DND-41 (cell line): ENCODE measurements around the gene ACSF3.

ENCODE experiments used
- ATAC-seq: fragments of 200-7000 bp; cut with Tn5 transposase; 3 replicates; pipeline ENCODE4 v1.9.1; 2021; ENCODE audit warnings: low read depth; ENCODE audit not compliant: insufficient read depth
- DNase-seq: peaks from one replicate; pipeline ENCODE4 v3.0.0-alpha.2; 2020
- H2AFZ ChIP-seq: 2 replicates; pipeline ENCODE4 v1.6.0; 2012; ENCODE audit warnings: low read depth, low read length
- H3K27ac ChIP-seq: 2 replicates; pipeline ENCODE4 v1.5.1; 2012; ENCODE audit warnings: low read length, inconsistent platforms
- H3K27me3 ChIP-seq: fragments of 200-600 bp; sonication (generic); 2 replicates; pipeline ENCODE4 v1.6.0; 2012; ENCODE audit warnings: low read length, mild to moderate bottlenecking, inconsistent platforms; ENCODE audit not compliant: insufficient read depth, poor library complexity
- H3K36me3 ChIP-seq: 2 replicates; pipeline ENCODE4 v1.5.1; 2012; ENCODE audit warnings: low read length, inconsistent platforms; ENCODE audit not compliant: insufficient read depth
- H3K4me1 ChIP-seq: 2 replicates; pipeline ENCODE4 v1.5.1; 2012; ENCODE audit warnings: mild to moderate bottlenecking, low read length; ENCODE audit not compliant: insufficient read depth
- H3K4me2 ChIP-seq: 2 replicates; pipeline ENCODE4 v1.6.0; 2012; ENCODE audit warnings: mild to moderate bottlenecking, moderate library complexity, low read length, inconsistent platforms; ENCODE audit not compliant: insufficient read depth
- H3K4me3 ChIP-seq, 2 experiments: fragments of 200-600 bp in 1 of 2; shearing (Covaris generic) in 1 of 2; 2 replicates each; pipeline ENCODE4 v1.5.1; 2012 to 2016; ENCODE audit warnings: inconsistent platforms in 2 of 2, low read length in 2 of 2, mild to moderate bottlenecking in 2 of 2, low read depth in 1 of 2, moderate library complexity in 1 of 2
- H3K79me2 ChIP-seq: 2 replicates; pipeline ENCODE4 v1.6.0; 2012; ENCODE audit warnings: low read length, inconsistent platforms; ENCODE audit not compliant: insufficient read depth
- H3K9ac ChIP-seq: 2 replicates; pipeline ENCODE4 v1.6.0; 2012; ENCODE audit warnings: low read depth, mild to moderate bottlenecking, inconsistent platforms, low read length, moderate library complexity
- H3K9me3 ChIP-seq: 2 replicates; pipeline ENCODE4 v1.5.1; 2012; ENCODE audit warnings: low read length, moderate library complexity, mild to moderate bottlenecking, inconsistent platforms; ENCODE audit not compliant: insufficient read depth, severe bottlenecking
- H4K20me1 ChIP-seq: 2 replicates; pipeline ENCODE4 v1.6.0; 2012; ENCODE audit warnings: low read length; ENCODE audit not compliant: insufficient read depth
- CTCF ChIP-seq: IDR thresholded peaks from 2 replicates; pipeline ENCODE4 v1.5.1; 2012; ENCODE audit warnings: borderline replicate concordance, low read length, moderate library complexity, mild to moderate bottlenecking; ENCODE audit not compliant: poor library complexity, severe bottlenecking; ENCODE audit errors: extremely low read depth
- EZH2 ChIP-seq: IDR thresholded peaks from 3 replicates; pipeline ENCODE4 v1.6.1; 2012; ENCODE audit warnings: borderline replicate concordance, low read depth, mild to moderate bottlenecking, moderate library complexity, low read length, inconsistent platforms; ENCODE audit not compliant: severe bottlenecking

Gene ACSF3

GRCh38 chr16:89121691-89122321 is 28.2 kb downstream of the ACSF3 start:
- H2AFZ ChIP-seq = no peak overlapping the region
- no peaks in the 10 kb centered on the region for H3K27me3 ChIP-seq
- no peak overlapping the region for H3K4me3 ChIP-seq
- H3K36me3 ChIP-seq = peaks cover 85% of the 10 kb centered on the region
- DNase-seq (no peak), ATAC-seq (no peak)
- H3K4me1 ChIP-seq = no peaks in the 10 kb centered on the region
- H3K9me3 ChIP-seq = no peaks in the 10 kb centered on the region
- H3K9ac ChIP-seq = no peak overlapping the region
- no peak for TF ChIP-seq EZH2
- no peak for TF ChIP-seq CTCF
- H3K27ac ChIP-seq = no peak overlapping the region
- H3K79me2 ChIP-seq = no peaks in the 10 kb centered on the region
- 0 out of 2 replicates have a peak, but pooled peaks cover 2% of the 10 kb centered on the region for H4K20me1 ChIP-seq
- no peak overlapping the region for H3K4me2 ChIP-seq

DNA sequence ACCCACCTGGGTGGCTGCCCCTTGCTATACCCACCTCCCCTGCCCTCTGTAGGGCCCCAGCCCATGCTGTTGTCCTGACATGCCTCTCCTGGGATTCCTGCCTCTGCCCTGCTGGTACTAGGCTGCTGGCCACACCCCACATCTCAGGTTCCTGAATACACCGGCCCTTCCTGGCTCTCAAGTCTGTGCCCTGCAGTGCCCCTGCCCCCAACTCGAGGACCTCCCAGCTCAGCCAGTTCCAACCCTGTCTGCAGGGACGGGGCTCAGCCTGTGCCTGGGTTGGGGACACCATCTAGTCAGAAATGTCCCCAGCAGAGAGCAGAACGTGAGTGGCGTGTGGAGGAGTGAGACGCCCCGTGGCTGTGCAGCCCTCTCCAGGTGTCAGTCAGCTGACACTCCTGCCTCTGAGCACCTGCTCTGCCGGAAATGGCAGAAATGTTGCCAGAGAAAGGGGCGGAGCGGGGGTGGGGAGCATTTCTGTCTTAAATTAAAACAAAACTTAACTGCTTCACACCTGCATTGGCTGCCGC is 28.7 kb downstream of the ACSF3 start:
- no peak for ATAC-seq

GRCh38 chr16:89123001-89123830 is 29.6 kb downstream of the ACSF3 start:
- Histone ChIP-seq H4K20me1 (0 out of 2 replicates have a peak, but pooled peaks cover 2% of the 10 kb centered on the region), H3K4me3 (no peak overlapping the region), H3K4me2 (no peak overlapping the region), H3K27me3 (no peaks in the 10 kb centered on the region), H2AFZ (no peak overlapping the region), H3K79me2 (no peaks in the 10 kb centered on the region), H3K9ac (no peak overlapping the region), H3K9me3 (no peaks in the 10 kb centered on the region), H3K36me3 (peaks cover 71% of the 10 kb centered on the region), H3K27ac (no peak overlapping the region), H3K4me1 (no peaks in the 10 kb centered on the region)
- DNase-seq (no peak), ATAC-seq (no peak)
- TF ChIP-seq CTCF (no peak), EZH2 (no peak)

More for the DNA sequence above, 28.7 kb downstream of the ACSF3 start:
- H3K79me2 ChIP-seq = no peaks in the 10 kb centered on the region
- H3K4me1 ChIP-seq = no peaks in the 10 kb centered on the region
- H3K4me2 ChIP-seq = no peak overlapping the region
- TF ChIP-seq CTCF (no peak), EZH2 (no peak)
- no peaks in the 10 kb centered on the region for H3K27me3 ChIP-seq
- no peak overlapping the region for H2AFZ ChIP-seq
- H4K20me1 ChIP-seq = 0 out of 2 replicates have a peak, but pooled peaks cover 2% of the 10 kb centered on the region
- no peak overlapping the region for H3K9ac ChIP-seq
- no peak overlapping the region for H3K4me3 ChIP-seq
- DNase-seq = no peak
- H3K36me3 ChIP-seq = peaks cover 79% of the 10 kb centered on the region
- no peak overlapping the region for H3K27ac ChIP-seq
- no peaks in the 10 kb centered on the region for H3K9me3 ChIP-seq
